ENCODE measurements around the gene SOHLH1.

GRCh38 chr9:135671591-135672041 lies 27.7 kb downstream of the SOHLH1 start:
- TF ChIP-seq EZH2phosphoT487 (IDR thresholded peaks at IDR 0.05; ENCODE audit: insufficient read depth, low read depth) (no peak), EZH2 (IDR thresholded peaks at IDR 0.05; ENCODE audit: insufficient read depth, poor library complexity, severe bottlenecking) (no peak)

Data from GM23248 (cell line).